Measurements from ENCODE around the gene GCM1.

GCM1 gene

GRCh38 chr6:53130569-53131290, 17.9 kb downstream of the GCM1 start:
- Mint-ChIP-seq H3K9me3 (ENCODE audit: low read depth) (no peaks in the 10 kb centered on the region), H3K4me3 (no peak overlapping the region), H3K27ac (no peak overlapping the region), H3K27me3 (peaks cover 9% of the 10 kb centered on the region), H3K36me3 (no peaks in the 10 kb centered on the region), H3K4me1 (ENCODE audit: low read depth) (peaks cover 4% of the 10 kb centered on the region)

- H3K4me1 Mint-ChIP-seq (ENCODE audit: low read depth): no peaks in the 10 kb centered on the region
Measured at GRCh38 chr6:53128842-53129241, 19.8 kb downstream of the GCM1 start.

GRCh38 chr6:53125276-53125675, 23.4 kb downstream of the GCM1 start:
- Mint-ChIP-seq H3K9me3 (ENCODE audit: low read depth) (no peaks in the 10 kb centered on the region), H3K27me3 (peaks cover 5% of the 10 kb centered on the region), H3K4me1 (ENCODE audit: low read depth) (no peaks in the 10 kb centered on the region), H3K36me3 (no peaks in the 10 kb centered on the region), H3K4me3 (no peak overlapping the region), H3K27ac (no peak overlapping the region)

More at GRCh38 chr6:53128842-53129241, 19.8 kb downstream of the GCM1 start:
- H3K27me3 Mint-ChIP-seq: peaks cover 9% of the 10 kb centered on the region
- H3K4me3 Mint-ChIP-seq: no peak overlapping the region
- no peaks in the 10 kb centered on the region for H3K36me3 Mint-ChIP-seq
- H3K9me3 Mint-ChIP-seq (ENCODE audit: low read depth): no peaks in the 10 kb centered on the region
- H3K27ac Mint-ChIP-seq: no peak overlapping the region

- Mint-ChIP-seq H3K27me3 (peaks cover 4% of the 10 kb centered on the region), H3K27ac (no peak overlapping the region), H3K4me3 (no peak overlapping the region)
Measured at GRCh38 chr6:53124131-53124800, 24.4 kb downstream of the GCM1 start.

GRCh38 chr6:53119772-53120409, 28.8 kb downstream of the GCM1 start:
- Mint-ChIP-seq H3K36me3 (peaks cover 3% of the 10 kb centered on the region), H3K4me3 (no peak overlapping the region), H3K9me3 (ENCODE audit: low read depth) (peaks cover 8% of the 10 kb centered on the region)

More at GRCh38 chr6:53124131-53124800, 24.4 kb downstream of the GCM1 start:
- H3K4me1 Mint-ChIP-seq (ENCODE audit: low read depth): no peaks in the 10 kb centered on the region
- H3K9me3 Mint-ChIP-seq (ENCODE audit: low read depth): no peaks in the 10 kb centered on the region
- no peaks in the 10 kb centered on the region for H3K36me3 Mint-ChIP-seq

GRCh38 chr6:53119349-53119748, 29.3 kb downstream of the GCM1 start:
- H3K36me3 Mint-ChIP-seq: peaks cover 3% of the 10 kb centered on the region
- H3K27ac Mint-ChIP-seq: no peak overlapping the region
- H3K4me3 Mint-ChIP-seq: no peak overlapping the region
- no peaks in the 10 kb centered on the region for H3K4me1 Mint-ChIP-seq (ENCODE audit: low read depth)
- no peaks in the 10 kb centered on the region for H3K27me3 Mint-ChIP-seq
- peaks cover 9% of the 10 kb centered on the region for H3K9me3 Mint-ChIP-seq (ENCODE audit: low read depth)

More at GRCh38 chr6:53119772-53120409, 28.8 kb downstream of the GCM1 start:
- Mint-ChIP-seq H3K27ac (no peak overlapping the region), H3K27me3 (no peaks in the 10 kb centered on the region), H3K4me1 (ENCODE audit: low read depth) (no peaks in the 10 kb centered on the region)

- no peak overlapping the region for H3K27ac Mint-ChIP-seq
- H3K36me3 Mint-ChIP-seq: peaks cover 3% of the 10 kb centered on the region
- no peaks in the 10 kb centered on the region for H3K27me3 Mint-ChIP-seq
- peaks cover 2% of the 10 kb centered on the region for H3K4me1 Mint-ChIP-seq (ENCODE audit: low read depth)
- H3K9me3 Mint-ChIP-seq (ENCODE audit: low read depth): peaks cover 9% of the 10 kb centered on the region
- H3K4me3 Mint-ChIP-seq: no peak overlapping the region
Measured at GRCh38 chr6:53115741-53116140, 32.9 kb downstream of the GCM1 start.

- Mint-ChIP-seq H3K4me1 (ENCODE audit: low read depth) (peaks cover 2% of the 10 kb centered on the region), H3K36me3 (peaks cover 3% of the 10 kb centered on the region), H3K9me3 (ENCODE audit: low read depth) (peaks cover 9% of the 10 kb centered on the region), H3K27me3 (no peaks in the 10 kb centered on the region), H3K27ac (no peak overlapping the region), H3K4me3 (no peak overlapping the region)
Measured at GRCh38 chr6:53115113-53115512, 33.5 kb downstream of the GCM1 start.

GRCh38 chr6:53113742-53114141, 34.9 kb downstream of the GCM1 start:
- peaks cover 3% of the 10 kb centered on the region for H3K36me3 Mint-ChIP-seq
- no peak overlapping the region for H3K27ac Mint-ChIP-seq
- H3K9me3 Mint-ChIP-seq (ENCODE audit: low read depth): peaks cover 9% of the 10 kb centered on the region
- no peak overlapping the region for H3K4me3 Mint-ChIP-seq
- no peaks in the 10 kb centered on the region for H3K27me3 Mint-ChIP-seq
- H3K4me1 Mint-ChIP-seq (ENCODE audit: low read depth): peaks cover 2% of the 10 kb centered on the region

GRCh38 chr6:53112871-53113270, 35.8 kb downstream of the GCM1 start:
- no peak overlapping the region for H3K27ac Mint-ChIP-seq
- no peaks in the 10 kb centered on the region for H3K27me3 Mint-ChIP-seq
- no peak overlapping the region for H3K4me3 Mint-ChIP-seq
- peaks cover 3% of the 10 kb centered on the region for H3K36me3 Mint-ChIP-seq
- H3K4me1 Mint-ChIP-seq (ENCODE audit: low read depth): peaks cover 2% of the 10 kb centered on the region
- peaks cover 9% of the 10 kb centered on the region for H3K9me3 Mint-ChIP-seq (ENCODE audit: low read depth)

GRCh38 chr6:53112404-53112803, 36.2 kb downstream of the GCM1 start:
- Mint-ChIP-seq H3K27me3 (no peaks in the 10 kb centered on the region), H3K9me3 (ENCODE audit: low read depth) (peaks cover 9% of the 10 kb centered on the region), H3K4me3 (no peak overlapping the region), H3K27ac (no peak overlapping the region), H3K4me1 (ENCODE audit: low read depth) (peaks cover 2% of the 10 kb centered on the region), H3K36me3 (peaks cover 3% of the 10 kb centered on the region)

- Mint-ChIP-seq H3K9me3 (ENCODE audit: low read depth) (peaks cover 9% of the 10 kb centered on the region), H3K36me3 (peaks cover 3% of the 10 kb centered on the region), H3K27me3 (no peaks in the 10 kb centered on the region), H3K27ac (no peak overlapping the region), H3K4me3 (no peak overlapping the region), H3K4me1 (ENCODE audit: low read depth) (peaks cover 2% of the 10 kb centered on the region)
Measured at GRCh38 chr6:53111865-53112264, 36.8 kb downstream of the GCM1 start.

GRCh38 chr6:53109612-53110011, 39.0 kb downstream of the GCM1 start:
- no peaks in the 10 kb centered on the region for H3K9me3 Mint-ChIP-seq (ENCODE audit: low read depth)
- no peaks in the 10 kb centered on the region for H3K36me3 Mint-ChIP-seq
- no peaks in the 10 kb centered on the region for H3K27me3 Mint-ChIP-seq
- H3K4me3 Mint-ChIP-seq: no peak overlapping the region
- H3K27ac Mint-ChIP-seq: no peak overlapping the region
- peaks cover 2% of the 10 kb centered on the region for H3K4me1 Mint-ChIP-seq (ENCODE audit: low read depth)

GRCh38 chr6:53107091-53107490, 41.5 kb downstream of the GCM1 start:
- no peaks in the 10 kb centered on the region for H3K27me3 Mint-ChIP-seq
- H3K27ac Mint-ChIP-seq: no peak overlapping the region
- no peaks in the 10 kb centered on the region for H3K36me3 Mint-ChIP-seq
- H3K4me1 Mint-ChIP-seq (ENCODE audit: low read depth): no peaks in the 10 kb centered on the region
- H3K9me3 Mint-ChIP-seq (ENCODE audit: low read depth): no peaks in the 10 kb centered on the region
- no peak overlapping the region for H3K4me3 Mint-ChIP-seq

- Mint-ChIP-seq H3K4me3 (no peak overlapping the region), H3K27me3 (no peaks in the 10 kb centered on the region), H3K27ac (no peak overlapping the region), H3K36me3 (no peaks in the 10 kb centered on the region), H3K4me1 (ENCODE audit: low read depth) (no peaks in the 10 kb centered on the region), H3K9me3 (ENCODE audit: low read depth) (no peaks in the 10 kb centered on the region)
Measured at GRCh38 chr6:53104916-53105315, 43.7 kb downstream of the GCM1 start.

Measured in activated naive CD8-positive, alpha-beta T cell (primary cell).